ENCODE data around the gene HECTD3.

The HECTD3 gene

GRCh38 chr1:45013551-45014209 lies 2.6 kb upstream of the HECTD3 start:
- no peak overlapping the region; the same call in 1 of the 2 replicates for H3K4me3 ChIP-seq (ENCODE audit: low read depth, low read length)
- TF ChIP-seq, protein P1, sequence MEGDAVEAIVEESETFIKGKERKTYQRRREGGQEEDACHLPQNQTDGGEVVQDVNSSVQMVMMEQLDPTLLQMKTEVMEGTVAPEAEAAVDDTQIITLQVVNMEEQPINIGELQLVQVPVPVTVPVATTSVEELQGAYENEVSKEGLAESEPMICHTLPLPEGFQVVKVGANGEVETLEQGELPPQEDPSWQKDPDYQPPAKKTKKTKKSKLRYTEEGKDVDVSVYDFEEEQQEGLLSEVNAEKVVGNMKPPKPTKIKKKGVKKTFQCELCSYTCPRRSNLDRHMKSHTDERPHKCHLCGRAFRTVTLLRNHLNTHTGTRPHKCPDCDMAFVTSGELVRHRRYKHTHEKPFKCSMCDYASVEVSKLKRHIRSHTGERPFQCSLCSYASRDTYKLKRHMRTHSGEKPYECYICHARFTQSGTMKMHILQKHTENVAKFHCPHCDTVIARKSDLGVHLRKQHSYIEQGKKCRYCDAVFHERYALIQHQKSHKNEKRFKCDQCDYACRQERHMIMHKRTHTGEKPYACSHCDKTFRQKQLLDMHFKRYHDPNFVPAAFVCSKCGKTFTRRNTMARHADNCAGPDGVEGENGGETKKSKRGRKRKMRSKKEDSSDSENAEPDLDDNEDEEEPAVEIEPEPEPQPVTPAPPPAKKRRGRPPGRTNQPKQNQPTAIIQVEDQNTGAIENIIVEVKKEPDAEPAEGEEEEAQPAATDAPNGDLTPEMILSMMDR (IDR thresholded peaks at IDR 0.05; ENCODE audit: low read depth, low read length) = no peak

- peak overlapping the region; percentile 91 for H3K4me3 ChIP-seq (ENCODE audit: low read depth, low read length)
- TF ChIP-seq, protein P1 (IDR thresholded peaks at IDR 0.05; ENCODE audit: low read depth, low read length) = no peak
Measured at GRCh38 chr1:45012639-45013278, 1.6 kb upstream of the HECTD3 start.

- peak within 1 kb of the TSS; percentile 91 for H3K4me3 ChIP-seq (ENCODE audit: low read depth, low read length)
- TF ChIP-seq, protein P1 (IDR thresholded peaks at IDR 0.05; ENCODE audit: low read depth, low read length) = no peak
Measured at GRCh38 chr1:45011837-45012638, 914 bp upstream of the HECTD3 start, which contains the start of gene UROD. Gene UROD (plus strand): TSS chr1:45012254. CDS start chr1:45012266, 12 bp downstream.

GRCh38 chr1:45009956-45010854 lies 919 bp downstream of the HECTD3 start:
- peak overlapping the region; percentile 91 for H3K4me3 ChIP-seq (ENCODE audit: low read depth, low read length)
- TF ChIP-seq, protein P1 (IDR thresholded peaks at IDR 0.05; ENCODE audit: low read depth, low read length) = no peak

- TF ChIP-seq, protein P1 (IDR thresholded peaks at IDR 0.05; ENCODE audit: low read depth, low read length) = no peak
- H3K4me3 ChIP-seq (ENCODE audit: low read depth, low read length) = peak overlapping the region; percentile 91
Measured at GRCh38 chr1:45009296-45009865, 1.7 kb downstream of the HECTD3 start.

- H3K4me3 ChIP-seq (ENCODE audit: low read depth, low read length) = no peak overlapping the region
- TF ChIP-seq, protein P1 (IDR thresholded peaks at IDR 0.05; ENCODE audit: low read depth, low read length) = no peak
Measured at GRCh38 chr1:45008516-45008915, 2.6 kb downstream of the HECTD3 start.

Measured in WI38 (cell line).